ENCODE results near the gene PIK3R5.

The PIK3R5 gene

DNA sequence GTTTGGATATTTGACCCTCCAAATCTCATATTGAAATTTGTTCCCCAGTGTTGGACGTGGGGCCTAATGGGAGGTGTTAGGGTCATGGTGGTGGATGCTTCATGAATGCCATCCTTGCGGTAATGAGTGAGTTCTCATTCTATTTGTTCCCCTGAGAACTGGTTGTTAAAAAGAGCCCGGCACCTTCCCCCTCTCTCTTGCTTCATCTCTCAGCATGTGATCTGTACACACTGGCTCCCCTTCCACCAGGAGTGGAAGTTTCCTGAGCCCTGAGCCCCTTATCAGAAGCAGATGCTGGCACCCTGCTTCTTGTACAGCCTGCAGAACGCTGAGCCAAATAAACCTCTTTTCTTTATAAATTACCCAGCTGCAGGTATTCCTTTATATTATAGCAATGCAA is 123.7 kb downstream of the PIK3R5 start:
- TF ChIP-seq, protein P1, sequence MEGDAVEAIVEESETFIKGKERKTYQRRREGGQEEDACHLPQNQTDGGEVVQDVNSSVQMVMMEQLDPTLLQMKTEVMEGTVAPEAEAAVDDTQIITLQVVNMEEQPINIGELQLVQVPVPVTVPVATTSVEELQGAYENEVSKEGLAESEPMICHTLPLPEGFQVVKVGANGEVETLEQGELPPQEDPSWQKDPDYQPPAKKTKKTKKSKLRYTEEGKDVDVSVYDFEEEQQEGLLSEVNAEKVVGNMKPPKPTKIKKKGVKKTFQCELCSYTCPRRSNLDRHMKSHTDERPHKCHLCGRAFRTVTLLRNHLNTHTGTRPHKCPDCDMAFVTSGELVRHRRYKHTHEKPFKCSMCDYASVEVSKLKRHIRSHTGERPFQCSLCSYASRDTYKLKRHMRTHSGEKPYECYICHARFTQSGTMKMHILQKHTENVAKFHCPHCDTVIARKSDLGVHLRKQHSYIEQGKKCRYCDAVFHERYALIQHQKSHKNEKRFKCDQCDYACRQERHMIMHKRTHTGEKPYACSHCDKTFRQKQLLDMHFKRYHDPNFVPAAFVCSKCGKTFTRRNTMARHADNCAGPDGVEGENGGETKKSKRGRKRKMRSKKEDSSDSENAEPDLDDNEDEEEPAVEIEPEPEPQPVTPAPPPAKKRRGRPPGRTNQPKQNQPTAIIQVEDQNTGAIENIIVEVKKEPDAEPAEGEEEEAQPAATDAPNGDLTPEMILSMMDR (IDR thresholded peaks at IDR 0.05; ENCODE audit: low read depth, low read length, missing control alignments), result no peak
- H3K27ac ChIP-seq, result no peak overlapping the region
- DNase-seq, result no peak
- no peaks in the 10 kb centered on the region for H3K27me3 ChIP-seq (replicated peaks)
- no peak overlapping the region for H3K4me3 ChIP-seq (ENCODE audit: low read depth, low read length)
- no peaks in the 10 kb centered on the region for H3K36me3 ChIP-seq (replicated peaks)
- in situ Hi-C loops (cut with HindIII; ENCODE audit: low pct_ligation_motif_present, low sequenced_read_pairs), result no loop called here

DNA sequence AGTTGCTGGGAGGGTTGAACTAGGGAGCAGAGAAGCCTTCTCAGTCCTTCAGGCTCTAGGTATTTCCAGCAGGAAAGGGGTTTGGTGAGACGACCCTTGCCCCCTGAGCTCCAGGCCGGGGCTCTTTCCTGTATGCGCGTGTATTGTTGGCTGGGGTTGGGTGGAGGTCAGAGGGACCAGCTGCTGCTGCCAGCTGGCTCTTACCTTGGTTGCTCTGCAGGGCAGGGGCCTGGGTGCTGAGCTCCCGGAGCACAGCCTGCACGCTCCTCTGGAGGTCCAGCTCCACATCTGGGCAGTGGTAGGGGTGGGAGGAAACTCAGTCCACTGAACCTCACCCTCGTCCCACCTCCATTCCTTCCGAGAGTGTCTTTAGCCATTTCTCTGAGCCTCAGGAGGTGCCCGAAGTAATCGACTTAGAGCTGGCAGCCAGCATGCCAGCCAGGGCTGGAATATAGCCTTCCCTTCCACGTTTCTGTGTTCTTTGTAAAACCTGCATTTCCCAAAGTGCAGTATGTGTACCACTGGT is 126.0 kb downstream of the PIK3R5 start:
- DNase-seq, result no peak
- Histone ChIP-seq H3K27ac (no peak overlapping the region), H3K36me3 (replicated peaks) (no peaks in the 10 kb centered on the region), H3K27me3 (replicated peaks) (no peaks in the 10 kb centered on the region), H3K4me3 (ENCODE audit: low read depth, low read length) (no peak overlapping the region)
- in situ Hi-C loops (cut with HindIII; ENCODE audit: low pct_ligation_motif_present, low sequenced_read_pairs), result no loop called here
- TF ChIP-seq, protein P1 (IDR thresholded peaks at IDR 0.05; ENCODE audit: low read depth, low read length, missing control alignments), result no peak

DNA sequence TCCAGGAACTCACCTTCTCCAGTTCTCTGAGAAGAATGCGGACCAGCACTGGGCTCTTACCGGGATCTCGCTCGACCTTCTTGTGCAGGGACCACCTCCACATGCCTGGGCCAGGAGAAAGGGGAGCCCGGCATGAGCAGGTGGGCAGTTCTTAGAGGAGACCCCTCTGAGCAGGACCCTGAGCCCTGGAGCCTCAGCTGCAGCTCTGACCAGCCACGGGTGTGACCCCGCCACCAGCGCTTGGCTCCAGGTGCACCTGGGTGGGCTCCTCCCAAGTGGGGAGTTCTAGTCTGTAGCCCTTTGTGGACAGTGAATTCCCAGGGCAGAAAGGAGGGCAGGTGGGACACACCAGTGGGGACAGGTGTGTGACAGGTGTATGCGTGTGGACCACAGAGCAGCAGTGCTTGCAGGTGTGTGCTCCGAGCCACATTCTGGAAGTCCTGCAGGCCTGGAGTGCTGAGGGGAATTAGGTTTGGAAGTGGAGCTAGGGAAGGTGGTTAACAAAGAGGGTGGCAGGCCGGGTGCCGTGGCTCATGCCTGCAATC is 126.9 kb downstream of the PIK3R5 start:
- no peak for DNase-seq
- H3K27me3 ChIP-seq (replicated peaks), result no peaks in the 10 kb centered on the region
- no peak overlapping the region for H3K27ac ChIP-seq
- no peak overlapping the region for H3K4me3 ChIP-seq (ENCODE audit: low read depth, low read length)
- in situ Hi-C loops (cut with HindIII; ENCODE audit: low pct_ligation_motif_present, low sequenced_read_pairs), result no loop called here
- TF ChIP-seq, protein P1 (IDR thresholded peaks at IDR 0.05; ENCODE audit: low read depth, low read length, missing control alignments), result no peak
- H3K36me3 ChIP-seq (replicated peaks), result no peaks in the 10 kb centered on the region

DNA sequence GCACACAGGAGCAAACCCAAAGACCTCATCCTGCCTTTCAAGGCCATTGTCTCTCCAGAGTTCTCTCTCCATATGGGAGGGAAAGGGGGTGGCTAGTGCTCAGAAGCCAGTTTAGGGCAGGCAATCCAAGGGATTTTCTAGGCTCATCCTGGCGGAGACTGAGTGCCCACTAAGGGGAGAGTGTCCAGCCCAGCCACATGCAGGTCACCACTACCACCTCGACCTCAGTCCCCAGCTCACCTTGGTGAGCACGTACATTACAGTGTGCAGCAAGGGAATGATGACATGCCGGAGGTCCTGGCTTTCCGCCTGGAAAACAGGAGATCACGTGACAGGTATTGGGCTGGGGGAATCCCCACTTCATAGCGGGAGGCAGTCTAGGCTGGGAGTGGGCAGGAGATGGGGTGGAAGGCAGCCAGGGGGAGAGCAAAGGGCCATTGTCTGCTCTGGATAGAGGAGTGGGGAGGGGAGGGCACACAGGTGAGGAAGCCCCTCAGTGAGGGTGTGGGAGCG is 127.9 kb downstream of the PIK3R5 start:
- Histone ChIP-seq H3K36me3 (replicated peaks) (no peaks in the 10 kb centered on the region), H3K4me3 (ENCODE audit: low read depth, low read length) (no peak overlapping the region), H3K27me3 (replicated peaks) (no peaks in the 10 kb centered on the region), H3K27ac (no peak overlapping the region)
- in situ Hi-C loops (cut with HindIII; ENCODE audit: low pct_ligation_motif_present, low sequenced_read_pairs), result no loop called here
- TF ChIP-seq, protein P1 (IDR thresholded peaks at IDR 0.05; ENCODE audit: low read depth, low read length, missing control alignments), result no peak
- DNase-seq, result no peak

DNA sequence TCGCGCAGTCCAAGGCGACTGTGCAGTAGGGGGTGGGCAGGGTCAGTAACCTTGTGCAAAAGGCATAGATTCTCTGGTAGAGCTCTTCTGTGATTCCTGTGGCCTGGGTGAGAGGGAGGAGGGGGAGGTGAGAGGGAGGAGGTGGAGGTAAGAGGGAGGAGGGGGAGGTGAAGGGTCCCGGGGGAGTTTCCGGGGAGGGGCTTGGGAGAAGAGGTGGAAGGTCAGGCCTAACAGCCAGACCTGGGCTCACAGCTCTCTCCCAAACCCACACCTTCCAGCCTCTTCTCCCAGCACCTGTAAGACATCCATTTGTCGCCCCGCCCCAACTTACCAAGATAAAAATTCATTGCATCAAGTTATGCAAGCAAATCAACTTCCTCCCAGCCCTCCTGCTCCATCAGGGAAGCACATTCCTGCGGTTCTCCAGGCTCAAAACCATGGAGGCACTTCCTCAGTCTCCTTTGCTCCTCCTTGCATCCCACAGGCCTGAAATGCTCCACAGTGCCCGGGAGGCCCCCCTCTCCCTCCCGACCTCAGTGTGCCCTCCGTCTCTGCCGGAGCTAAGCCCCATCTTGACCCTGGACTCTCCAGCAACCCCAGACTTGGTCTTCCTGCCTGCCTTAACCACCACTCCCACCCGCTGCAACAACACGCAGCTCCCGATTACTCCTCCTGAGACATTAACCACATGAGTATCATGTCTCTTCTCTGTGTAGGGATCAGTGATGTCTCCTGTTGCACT is 128.5 kb downstream of the PIK3R5 start:
- TF ChIP-seq, protein P1 (IDR thresholded peaks at IDR 0.05; ENCODE audit: low read depth, low read length, missing control alignments), result no peak
- Histone ChIP-seq H3K27me3 (replicated peaks) (no peaks in the 10 kb centered on the region), H3K36me3 (replicated peaks) (no peaks in the 10 kb centered on the region), H3K4me3 (ENCODE audit: low read depth, low read length) (no peak overlapping the region), H3K27ac (no peak overlapping the region)
- in situ Hi-C loops (cut with HindIII; ENCODE audit: low pct_ligation_motif_present, low sequenced_read_pairs), result no loop called here
- no peak for DNase-seq
